TTC549 (cell line): ENCODE data around the gene SRPK2.
"Not testable (repeated sequence)": the region's sequence is repeated elsewhere in the genome, so short reads cannot be mapped to it uniquely, and the experiment has no call there.

ENCODE experiments used
- FAIRE-seq: peaks from 2 replicates; lab custom pipeline; 2012; peaks lifted over from hg19 to GRCh38; lab: Jason Lieb, UNC

The SRPK2 gene

GRCh38 chr7:105222953-105223352 is 165.8 kb downstream of the SRPK2 start:
- FAIRE-seq = no peak

- no peak for FAIRE-seq
Observed at GRCh38 chr7:105219771-105220160, 169.0 kb downstream of the SRPK2 start.

GRCh38 chr7:105218939-105219770 is 169.6 kb downstream of the SRPK2 start:
- no peak for FAIRE-seq

- no peak for FAIRE-seq
Observed at GRCh38 chr7:105218215-105218614, 170.5 kb downstream of the SRPK2 start.

- FAIRE-seq = no peak
Observed at GRCh38 chr7:105216786-105217185, 171.9 kb downstream of the SRPK2 start.

GRCh38 chr7:105215821-105216220 is 172.9 kb downstream of the SRPK2 start:
- no peak for FAIRE-seq

- FAIRE-seq = no peak
Observed at GRCh38 chr7:105215182-105215581, 173.5 kb downstream of the SRPK2 start.

GRCh38 chr7:105213611-105214010 is 175.1 kb downstream of the SRPK2 start:
- FAIRE-seq = no peak

- no peak for FAIRE-seq
Observed at GRCh38 chr7:105212212-105212611, 176.5 kb downstream of the SRPK2 start.

- FAIRE-seq = no peak
Observed at GRCh38 chr7:105210721-105211205, 178.0 kb downstream of the SRPK2 start.

GRCh38 chr7:105209870-105210269 is 178.9 kb downstream of the SRPK2 start:
- no peak for FAIRE-seq

- FAIRE-seq = no peak
Observed at GRCh38 chr7:105209433-105209832, 179.3 kb downstream of the SRPK2 start.

- no peak for FAIRE-seq
Observed at GRCh38 chr7:105206985-105207384, 181.7 kb downstream of the SRPK2 start.

GRCh38 chr7:105205592-105206237 is 183.0 kb downstream of the SRPK2 start:
- FAIRE-seq = no peak

GRCh38 chr7:105204953-105205352 is 183.8 kb downstream of the SRPK2 start:
- no peak for FAIRE-seq

- no peak for FAIRE-seq
Observed at GRCh38 chr7:105204520-105204919, 184.2 kb downstream of the SRPK2 start.

- no peak for FAIRE-seq
Observed at GRCh38 chr7:105202616-105203015, 186.1 kb downstream of the SRPK2 start.

GRCh38 chr7:105199386-105199785 is 189.3 kb downstream of the SRPK2 start:
- FAIRE-seq = no peak

GRCh38 chr7:105198223-105198622 is 190.5 kb downstream of the SRPK2 start:
- no peak for FAIRE-seq

- FAIRE-seq = no peak
Observed at GRCh38 chr7:105196473-105196872, 192.2 kb downstream of the SRPK2 start.

- FAIRE-seq = no peak
Observed at GRCh38 chr7:105195891-105196290, 192.8 kb downstream of the SRPK2 start.

- FAIRE-seq = not testable (repeated sequence)
Observed at GRCh38 chr7:105194959-105195358, 193.8 kb downstream of the SRPK2 start.

GRCh38 chr7:105191331-105191730 is 197.4 kb downstream of the SRPK2 start:
- FAIRE-seq = no peak
